GM23248 (cell line): ENCODE measurements around the gene CAMSAP3.

Experiments used
- EZH2 ChIP-seq: fragments of 200-600 bp; sonication (generic); IDR thresholded peaks from 2 replicates; pipeline ENCODE4 v1.6.1; 2018; ENCODE audit warnings: antibody characterized with exemption, mild to moderate bottlenecking; ENCODE audit not compliant: insufficient read depth, poor library complexity, severe bottlenecking
- EZH2phosphoT487 ChIP-seq: fragments of 200-600 bp; sonication (generic); IDR thresholded peaks from 2 replicates; pipeline ENCODE4 v1.6.1; 2018; ENCODE audit warnings: antibody characterized with exemption, moderate library complexity, mild to moderate bottlenecking, low read depth; ENCODE audit not compliant: insufficient read depth

DNA sequence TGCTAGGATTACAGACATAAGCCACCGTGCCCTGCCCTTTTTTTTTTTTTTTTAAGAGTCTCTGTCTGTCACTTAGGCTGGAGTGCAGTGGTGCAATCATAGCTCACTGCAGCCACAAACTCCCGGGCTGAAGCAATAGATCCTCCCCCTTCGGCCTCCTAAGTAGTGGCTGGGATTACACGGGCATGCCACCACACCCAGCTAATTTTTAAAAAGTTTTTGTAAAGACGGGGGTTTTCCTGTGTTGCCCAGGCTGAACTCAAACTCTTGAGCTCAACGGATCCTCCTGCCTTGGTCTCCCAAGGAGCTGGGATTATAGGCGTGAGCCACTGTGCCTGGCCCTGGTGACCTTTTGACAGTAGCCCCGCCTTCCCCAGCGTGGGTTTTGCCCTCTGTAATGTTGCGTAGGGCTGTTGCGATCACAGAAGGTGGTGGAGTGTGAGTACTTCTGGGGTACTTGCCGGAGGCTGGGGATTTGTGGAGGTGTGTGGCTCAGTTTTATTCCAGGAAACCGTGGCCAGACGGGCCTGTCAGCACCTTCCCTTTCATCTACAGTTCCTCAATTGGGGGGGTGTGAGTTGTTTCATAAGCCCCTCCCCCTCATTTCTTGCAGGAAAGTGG, 61.6 kb downstream of the CAMSAP3 start:
- TF ChIP-seq EZH2 (no peak), EZH2phosphoT487 (no peak)
